Jurkat, Clone E6-1 (cell line): ENCODE data around the gene ARID1B.

Experiments used
- DNase-seq: peaks from one replicate; pipeline ENCODE4 v3.0.0-alpha.2; 2011; ENCODE audit warnings: low read depth, low spot score
- H3K4me3 ChIP-seq: 2 replicates; pipeline ENCODE4 v1.5.1; 2011; ENCODE audit warnings: mild to moderate bottlenecking, low read length, control low read depth, moderate library complexity

ARID1B gene

DNA sequence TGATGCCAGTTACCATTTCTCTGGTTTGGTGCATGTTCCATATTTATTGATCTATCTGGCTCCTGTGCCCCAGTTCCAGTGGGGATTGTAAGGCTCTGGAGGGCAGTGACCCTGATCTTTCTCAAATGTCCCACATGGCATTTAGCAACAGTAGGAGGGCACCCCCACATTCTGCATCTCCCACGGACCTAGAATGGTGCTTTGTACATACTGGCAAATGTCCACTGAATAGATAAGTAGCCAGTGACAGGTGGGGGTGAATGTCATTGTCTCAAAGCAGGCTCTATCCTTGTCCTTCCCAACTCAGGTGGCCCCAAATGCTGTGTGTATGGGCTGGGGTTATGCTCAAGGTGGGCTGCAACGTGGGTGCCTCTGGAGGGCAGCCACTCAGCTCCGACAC, 462.0 kb downstream of the ARID1B start:
- no peak overlapping the region for H3K4me3 ChIP-seq
- no peak for DNase-seq

DNA sequence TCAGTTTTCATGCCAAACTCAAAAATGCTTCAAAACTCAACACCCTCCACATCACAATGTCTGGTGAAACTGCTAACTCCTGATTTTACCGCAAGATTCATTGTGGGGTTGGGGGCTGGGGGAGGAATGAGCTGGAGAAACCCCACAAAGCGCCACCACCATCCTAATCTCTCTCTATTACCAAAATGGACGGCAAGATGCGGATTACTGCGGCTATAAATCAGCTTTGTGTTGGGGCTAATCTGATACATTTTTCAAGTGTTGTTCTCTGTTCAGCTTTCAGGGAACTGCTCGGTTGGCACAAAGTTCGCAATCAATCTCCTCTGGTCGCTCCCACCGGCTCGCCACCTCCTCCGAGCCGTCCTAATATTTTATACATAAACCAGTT, 462.5 kb downstream of the ARID1B start:
- no peak overlapping the region for H3K4me3 ChIP-seq
- DNase-seq = no peak

DNA sequence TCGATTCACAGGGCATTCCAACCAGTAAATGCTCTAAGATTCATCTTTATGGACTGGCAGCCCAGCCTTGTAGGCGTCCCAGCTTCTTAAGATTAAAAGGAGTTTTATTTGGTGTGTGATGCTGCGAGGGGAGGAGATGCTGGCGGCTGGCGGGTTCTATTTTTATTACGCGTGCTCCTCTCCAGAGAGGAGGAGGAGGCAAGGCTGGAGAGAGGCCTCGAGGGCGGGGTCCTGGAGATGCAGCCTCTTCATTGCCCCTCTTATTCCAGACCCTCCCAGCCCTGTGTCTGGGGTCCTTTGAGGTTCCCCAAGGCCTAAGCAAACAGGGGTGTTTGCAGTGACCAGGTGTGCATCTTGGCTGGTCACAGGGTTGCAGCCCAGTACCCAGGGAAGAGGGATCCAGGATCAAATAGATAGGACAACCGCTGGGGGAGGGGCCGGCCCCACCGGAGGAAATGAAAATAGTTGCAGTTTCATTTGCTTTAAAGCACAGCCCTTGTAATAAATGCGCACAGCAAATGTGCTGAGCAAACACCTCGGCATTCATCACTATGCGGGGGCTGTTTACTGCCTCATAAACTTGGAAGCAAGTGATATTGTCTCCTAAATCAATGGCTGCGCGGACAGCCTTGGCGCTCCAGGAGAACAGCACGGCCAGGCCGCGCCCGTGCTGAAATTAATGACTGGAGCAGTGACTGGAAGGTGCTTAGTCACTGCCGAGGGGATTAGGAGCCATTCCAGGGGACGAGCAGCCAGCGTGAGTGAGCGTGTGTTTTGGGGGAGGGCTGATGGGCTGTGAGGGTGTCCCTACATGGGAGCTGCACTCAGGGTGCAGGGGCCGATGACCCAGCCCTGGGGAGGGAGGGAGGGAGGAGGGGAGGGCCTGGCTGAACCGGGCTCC, 463.1 kb downstream of the ARID1B start:
- DNase-seq = no peak
- no peak overlapping the region for H3K4me3 ChIP-seq

DNA sequence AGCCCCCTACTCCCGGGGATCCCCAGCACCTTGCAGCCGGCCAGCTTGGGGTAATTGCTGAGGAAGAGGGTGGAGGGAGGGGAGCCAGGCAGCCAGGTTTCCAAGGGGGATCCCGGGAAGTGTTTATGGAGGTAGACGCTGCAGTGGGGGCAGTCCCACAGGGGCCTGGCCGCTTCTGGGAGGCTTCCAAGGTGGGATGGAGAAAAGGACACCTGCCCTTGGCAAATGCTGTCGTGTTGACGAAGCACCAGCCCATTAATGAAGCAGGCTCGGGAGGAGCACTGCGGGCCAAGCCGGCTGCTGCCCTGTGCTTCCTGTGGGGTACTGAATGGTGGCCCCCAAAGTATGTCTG, 463.8 kb downstream of the ARID1B start:
- no peak overlapping the region for H3K4me3 ChIP-seq
- no peak for DNase-seq

DNA sequence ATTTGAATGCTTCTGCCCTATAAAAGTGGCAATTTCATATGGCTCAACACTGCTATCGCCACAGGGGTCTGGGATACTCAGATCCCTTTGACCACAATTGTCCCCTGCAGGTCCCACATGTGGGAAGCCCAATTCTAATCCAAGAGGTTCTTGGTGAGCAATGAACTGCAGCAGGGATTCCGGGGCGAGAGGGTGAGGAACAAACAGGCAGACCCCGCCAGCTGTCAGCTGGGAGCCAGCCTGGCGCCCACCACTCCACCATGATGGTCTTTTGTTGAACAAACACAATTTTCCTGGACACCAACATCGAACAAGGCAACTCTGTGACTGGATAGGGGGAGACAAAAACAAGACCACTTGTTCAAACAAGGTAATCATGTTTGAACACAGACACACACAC, 465.6 kb downstream of the ARID1B start:
- no peak overlapping the region for H3K4me3 ChIP-seq
- DNase-seq = no peak

DNA sequence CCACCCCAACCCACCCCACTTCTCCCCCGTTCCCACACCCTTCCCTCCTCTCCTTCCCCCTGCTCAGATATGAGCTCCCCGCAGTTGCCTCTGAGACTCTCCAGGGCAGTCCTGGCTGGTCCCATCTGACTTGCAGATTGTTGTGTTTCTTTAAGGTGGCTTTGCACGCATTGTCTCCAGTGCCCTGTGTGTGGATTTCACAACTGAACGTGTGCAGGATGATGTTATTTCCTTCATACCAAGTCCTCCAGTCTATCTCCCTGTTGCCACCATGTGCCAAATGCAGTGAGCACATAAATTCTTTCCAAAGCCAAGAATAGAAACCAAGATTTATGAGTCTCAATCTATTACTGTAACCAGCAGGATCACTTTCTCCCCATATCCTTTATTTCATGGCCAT, 467.0 kb downstream of the ARID1B start:
- no peak for DNase-seq
- no peak overlapping the region for H3K4me3 ChIP-seq

DNA sequence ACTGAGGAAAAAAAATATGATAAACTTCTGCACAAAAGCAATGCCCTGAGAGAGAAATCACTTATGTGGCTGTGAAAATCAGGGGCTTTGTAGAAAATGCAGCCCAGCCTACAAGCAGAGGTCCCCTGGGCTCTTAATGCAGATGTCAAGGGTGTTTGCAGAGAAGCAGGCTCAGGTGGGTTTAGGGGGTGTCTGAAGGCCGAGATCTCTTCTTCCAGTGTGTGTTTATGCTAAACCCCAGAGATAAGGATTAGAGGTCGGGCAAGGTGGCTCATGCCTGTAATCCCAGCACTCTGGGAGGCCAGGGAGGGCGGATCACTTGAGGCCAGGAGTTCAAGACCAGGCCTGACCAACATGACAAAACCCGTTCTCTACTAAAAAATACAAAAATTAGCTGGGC, 467.6 kb downstream of the ARID1B start:
- H3K4me3 ChIP-seq = no peak overlapping the region
- DNase-seq = no peak

DNA sequence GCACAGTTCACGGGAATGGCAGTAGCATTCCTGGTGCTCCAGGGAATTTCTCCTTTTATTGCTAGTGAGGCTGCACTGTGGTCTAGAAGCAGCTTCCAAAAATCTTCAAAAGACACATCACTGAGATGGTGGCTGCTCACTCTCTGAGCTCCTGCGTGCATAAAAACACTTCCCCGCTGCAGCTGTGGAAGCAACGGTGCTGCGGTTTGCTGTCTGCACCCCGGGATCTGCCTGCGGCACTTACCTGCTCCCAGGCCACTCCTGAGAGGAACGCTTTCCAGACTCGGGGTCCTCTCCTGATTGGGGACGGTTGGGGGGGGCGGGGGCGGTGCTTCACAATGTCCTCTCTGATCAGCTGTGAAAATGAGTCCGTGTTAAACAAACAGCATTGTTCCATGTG, 468.3 kb downstream of the ARID1B start:
- DNase-seq = no peak
- H3K4me3 ChIP-seq = no peak overlapping the region

DNA sequence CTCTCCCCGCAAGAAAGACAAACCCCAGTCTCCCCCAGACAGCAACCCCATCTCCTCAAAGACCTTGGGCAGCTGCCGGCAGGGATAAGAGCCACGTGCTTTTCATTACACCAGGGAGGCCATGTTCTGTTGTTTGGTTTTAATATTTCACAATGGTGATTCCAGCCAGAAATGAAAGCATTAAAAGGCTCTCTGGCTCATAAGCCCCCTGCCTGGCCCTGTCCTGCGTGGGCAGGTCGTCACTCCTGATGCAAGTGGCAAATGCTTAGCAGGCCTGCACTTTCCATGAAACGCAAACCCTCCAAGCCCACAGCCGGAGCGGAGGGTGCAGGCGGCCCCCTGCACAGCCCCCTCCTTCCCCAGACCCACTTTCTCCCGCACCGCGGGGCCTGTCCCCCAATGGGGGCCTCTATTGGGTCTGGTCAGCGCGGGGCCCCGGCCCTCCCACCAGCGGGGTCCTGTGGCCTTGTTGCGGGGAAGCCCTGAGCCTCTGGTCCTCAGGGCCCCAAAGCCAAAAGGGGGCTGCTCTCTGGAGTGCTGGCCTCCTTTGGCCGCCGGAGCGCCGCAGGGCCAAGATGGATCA, 469.0 kb downstream of the ARID1B start:
- no peak for DNase-seq
- H3K4me3 ChIP-seq = no peak overlapping the region

DNA sequence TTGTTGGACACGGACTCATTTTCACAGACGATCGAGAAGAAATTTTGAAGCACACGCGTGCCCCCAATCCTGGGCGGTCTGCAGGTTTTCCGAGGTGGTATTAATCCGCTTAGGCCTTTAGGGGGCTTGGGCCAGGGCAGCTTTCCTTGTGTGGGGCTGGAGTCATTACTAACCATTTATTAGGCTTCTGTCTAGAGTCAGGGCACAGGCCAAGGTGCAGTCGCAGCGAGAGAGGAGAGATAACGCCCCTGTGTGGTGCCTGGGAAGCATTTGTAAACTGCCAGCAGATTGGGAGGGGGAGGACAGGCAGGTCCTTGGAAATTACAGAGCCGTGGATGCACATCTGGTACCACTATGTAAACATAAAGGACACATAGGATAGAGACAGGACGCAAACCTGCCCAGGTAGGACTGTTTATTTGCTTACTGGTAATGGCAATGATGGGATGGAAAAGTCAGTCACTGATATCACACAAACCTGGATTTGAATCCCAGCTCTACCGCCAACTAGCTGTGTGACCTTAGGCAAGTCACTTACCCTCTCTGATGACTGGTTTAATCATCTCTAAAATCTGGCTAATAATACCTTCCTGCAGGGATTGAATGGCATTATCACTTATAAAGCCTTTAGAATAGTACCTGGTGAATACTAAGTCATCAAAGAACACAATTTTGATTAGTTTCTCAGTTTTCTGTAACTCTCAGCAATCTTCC, 469.8 kb downstream of the ARID1B start:
- no peak for DNase-seq
- H3K4me3 ChIP-seq = no peak overlapping the region

DNA sequence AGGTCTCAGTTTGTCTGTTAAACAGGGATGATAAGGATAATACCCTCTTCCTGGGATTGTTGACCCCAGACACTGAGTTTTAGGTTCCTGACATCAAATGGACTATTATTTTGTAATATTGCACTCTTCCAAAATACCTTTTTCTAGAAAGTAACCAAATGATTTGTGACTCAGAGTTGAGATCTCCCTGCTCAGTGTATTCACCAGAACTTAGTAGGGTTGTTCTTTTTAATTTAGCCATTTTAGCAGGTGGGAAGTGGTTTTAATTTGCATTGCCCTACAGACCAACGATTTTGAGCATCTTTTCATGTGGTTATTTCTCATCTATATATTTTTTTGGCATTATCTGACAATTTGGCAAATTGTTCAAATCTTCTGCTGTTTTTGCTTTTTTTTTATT, 471.1 kb downstream of the ARID1B start:
- no peak for DNase-seq
- no peak overlapping the region for H3K4me3 ChIP-seq

DNA sequence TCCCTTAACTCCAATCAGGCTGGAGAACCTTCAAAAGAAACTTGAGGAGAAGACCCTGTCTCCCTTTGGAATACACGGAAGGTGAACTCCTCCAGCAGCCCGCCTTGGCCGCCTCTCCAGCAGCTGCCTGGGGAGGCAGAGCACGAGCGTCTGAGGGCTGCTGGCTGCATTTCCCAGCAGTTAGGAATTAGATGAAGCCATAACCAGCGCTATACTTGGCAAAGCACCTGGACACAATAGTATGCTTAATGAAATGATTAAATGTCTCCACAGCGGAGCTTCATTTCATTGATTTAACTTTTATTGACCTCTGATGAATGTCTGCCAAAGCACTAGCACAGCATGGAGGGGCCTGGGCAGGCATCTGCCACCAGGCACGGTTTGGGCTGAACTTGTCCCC, 472.6 kb downstream of the ARID1B start:
- no peak overlapping the region for H3K4me3 ChIP-seq
- DNase-seq = no peak

DNA sequence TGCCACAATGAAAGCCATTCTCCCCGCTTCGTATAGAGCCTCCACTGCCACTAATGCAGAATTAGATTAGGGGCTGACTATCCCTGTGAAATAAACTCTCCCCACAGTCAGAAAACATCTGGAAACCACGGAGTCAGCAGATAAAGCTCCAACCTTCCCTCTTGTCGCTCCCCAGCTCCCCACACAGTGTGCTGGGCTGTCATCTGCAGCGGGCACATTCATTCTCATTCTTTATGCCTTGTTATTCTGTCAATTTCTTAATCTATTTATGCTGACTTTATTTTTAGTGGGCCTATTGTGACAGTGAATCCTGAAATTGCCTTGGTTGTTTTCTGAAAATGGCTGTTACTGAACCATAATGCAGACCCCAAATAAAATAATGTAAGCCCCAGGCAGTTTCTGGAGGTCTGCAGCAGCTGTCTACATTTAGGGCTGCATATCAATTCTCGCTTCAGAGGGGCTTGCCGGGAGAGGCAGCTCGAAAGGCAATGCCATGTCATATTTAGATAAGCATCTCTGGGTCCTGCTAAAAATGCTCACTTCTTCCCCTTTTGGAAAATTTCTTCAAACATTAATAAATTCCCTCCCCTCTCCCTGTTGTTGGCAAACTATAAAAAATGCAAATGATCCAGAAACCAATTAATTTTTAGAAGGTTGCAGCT, 474.5 kb downstream of the ARID1B start:
- no peak for DNase-seq
- no peak overlapping the region for H3K4me3 ChIP-seq

DNA sequence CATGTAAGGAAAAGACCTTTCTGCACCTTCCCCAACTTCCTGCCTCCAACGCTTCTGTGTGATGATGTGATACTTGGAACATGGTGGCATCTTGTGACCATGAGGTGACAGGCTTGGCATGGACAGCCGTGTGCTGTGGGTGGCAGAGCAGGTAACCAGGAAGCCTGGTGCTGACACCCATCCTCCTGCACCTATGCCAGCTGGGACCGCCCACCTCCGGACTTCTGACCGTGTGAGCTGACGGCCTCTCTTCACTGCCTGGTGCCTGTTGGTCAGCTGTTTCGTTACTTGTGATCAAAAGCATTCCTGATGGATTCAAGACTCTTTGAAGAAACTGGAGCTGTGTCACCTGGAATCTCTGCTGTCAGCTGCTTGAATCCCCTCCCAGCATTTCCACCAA, 475.8 kb downstream of the ARID1B start:
- no peak for DNase-seq
- no peak overlapping the region for H3K4me3 ChIP-seq

DNA sequence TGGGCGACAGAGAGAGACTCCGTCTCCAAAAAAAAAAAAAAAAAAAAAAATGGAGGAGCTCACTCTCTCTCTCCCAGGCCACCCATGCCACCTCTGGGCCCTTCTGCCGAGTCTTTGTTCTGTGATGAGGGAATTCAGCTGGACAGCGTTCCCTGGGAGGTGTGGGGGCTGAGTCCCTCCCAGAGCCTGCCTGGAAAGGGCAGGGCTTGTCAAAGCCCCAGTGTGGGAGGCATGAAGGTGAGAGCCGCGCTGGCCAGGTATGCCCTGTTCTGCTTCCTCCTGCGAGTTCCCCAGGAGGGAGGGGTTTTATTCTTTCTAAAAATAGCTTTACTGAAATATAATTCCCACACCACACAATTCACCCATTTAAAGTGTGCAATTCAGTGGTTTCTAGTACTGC, 476.5 kb downstream of the ARID1B start:
- DNase-seq = no peak
- H3K4me3 ChIP-seq = no peak overlapping the region

DNA sequence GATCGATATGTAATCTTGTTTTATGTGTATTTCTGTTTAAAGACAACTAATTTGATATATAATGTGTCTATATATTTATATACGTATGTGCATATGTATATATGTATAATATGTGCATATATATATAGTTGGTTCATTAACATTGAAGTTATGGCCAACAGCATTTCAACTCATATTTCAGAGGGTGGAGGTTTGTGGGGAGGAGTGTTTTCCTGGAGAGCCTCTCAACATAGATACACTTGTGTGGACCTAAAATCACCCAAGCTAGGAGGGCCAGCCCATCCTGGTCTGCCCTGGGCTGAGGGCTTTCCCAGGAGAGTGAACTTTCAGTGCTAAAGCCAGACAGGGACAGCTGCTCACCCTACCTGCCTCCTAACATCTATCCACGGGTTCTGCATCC, 477.4 kb downstream of the ARID1B start:
- H3K4me3 ChIP-seq = no peak overlapping the region
- DNase-seq = no peak

DNA sequence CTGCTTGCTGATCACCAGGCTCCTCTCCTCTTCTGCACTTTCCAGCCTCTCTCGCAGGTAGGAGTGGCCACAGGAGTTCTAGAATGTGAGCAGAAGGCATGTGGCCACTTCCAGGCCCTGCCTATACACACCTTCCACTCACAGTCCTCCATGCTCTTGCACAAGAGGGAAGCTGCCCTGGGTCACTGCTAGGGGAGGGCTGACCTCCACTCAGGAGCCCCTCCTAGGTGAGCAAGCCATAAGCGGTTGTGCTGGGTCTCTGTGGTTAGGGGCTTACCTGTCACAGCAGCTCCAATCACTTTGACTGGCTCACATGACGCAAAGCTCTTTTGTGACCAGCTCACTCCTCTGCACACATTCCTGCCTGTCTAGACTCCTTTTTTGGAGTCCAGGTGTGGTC, 477.9 kb downstream of the ARID1B start:
- DNase-seq = no peak
- H3K4me3 ChIP-seq = no peak overlapping the region

DNA sequence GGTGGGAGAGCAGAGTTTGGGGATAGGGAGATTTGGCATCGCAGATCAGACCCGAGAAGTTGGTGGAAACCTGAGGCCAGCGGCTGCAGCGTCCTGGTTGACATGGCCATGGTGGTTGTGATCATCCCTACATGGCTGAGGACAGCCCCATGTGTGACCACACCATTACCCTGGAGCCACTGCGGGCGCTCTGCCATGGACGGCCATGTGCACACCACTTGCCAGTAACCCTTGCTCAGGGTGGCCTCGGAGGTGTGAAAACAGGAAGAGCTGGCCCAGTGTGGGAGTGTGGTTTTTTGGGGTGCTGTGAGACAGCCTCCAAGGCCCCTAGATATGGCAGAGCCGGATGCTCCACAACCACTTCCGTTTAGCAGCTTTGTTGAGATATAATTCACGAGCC, 481.7 kb downstream of the ARID1B start:
- DNase-seq = peak; percentile 88
- no peak overlapping the region for H3K4me3 ChIP-seq

DNA sequence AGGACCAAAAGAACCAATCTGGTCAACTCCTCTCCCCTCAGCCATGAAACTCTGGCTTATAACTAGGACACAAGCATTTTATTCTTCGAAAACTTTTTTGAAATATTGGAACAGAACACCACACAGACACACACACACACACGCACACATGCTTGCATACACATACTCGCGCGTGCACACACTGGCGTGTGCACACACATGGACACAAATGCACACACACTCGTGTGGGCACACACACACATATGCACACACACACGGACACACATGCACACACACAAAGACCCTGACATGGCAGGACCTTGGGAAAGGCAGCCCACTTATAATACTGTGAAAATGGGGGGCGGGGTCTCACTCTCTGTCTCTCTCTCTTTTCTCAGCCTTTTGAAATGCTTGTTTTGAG, 482.3 kb downstream of the ARID1B start:
- H3K4me3 ChIP-seq = no peak overlapping the region
- no peak for DNase-seq
